ENCODE measurements around the gene IDE.

Gene IDE

GRCh38 chr10:92550924-92551323 lies 23.0 kb downstream of the IDE start:
- no peak overlapping the region for H3K14ac ChIP-seq (ENCODE audit: low read length in 2 of 2)
- no peak overlapping the region for H3K4ac ChIP-seq (ENCODE audit: low read depth in 1 of 2, low read length in 2 of 2)
- H3K79me1 ChIP-seq (replicated peaks; ENCODE audit: low read length, poor library complexity, severe bottlenecking), result peaks cover 24% of the 10 kb centered on the region
- no peak overlapping the region for H3K27ac ChIP-seq (ENCODE audit: low read length, poor library complexity, severe bottlenecking)
- H2BK15ac ChIP-seq (ENCODE audit: low read depth, poor library complexity, severe bottlenecking), result no peak overlapping the region
- no peak overlapping the region for H3K4me2 ChIP-seq (ENCODE audit: low read length, poor library complexity, severe bottlenecking)
- H3K27me3 ChIP-seq (ENCODE audit: control insufficient read depth in 1 of 2, insufficient read depth in 1 of 2, low read length in 2 of 2), result no peaks in the 10 kb centered on the region
- WGBS, result 100% methylated on average over 1 of the region's 2 CpGs
- no peak overlapping the region for H4K91ac ChIP-seq (ENCODE audit: low read length)
- DNase-seq, result no peak
- H4K8ac ChIP-seq (ENCODE audit: low read length), result no peak overlapping the region
- no peak overlapping the region for H3K9ac ChIP-seq (ENCODE audit: low read length)
- H3K4me3 ChIP-seq (ENCODE audit: insufficient read depth in 1 of 2, low read depth in 1 of 2, low read length in 2 of 2), result no peak overlapping the region
- no peak overlapping the region for H2BK5ac ChIP-seq (ENCODE audit: low read depth, low read length, poor library complexity, severe bottlenecking)
- no peak overlapping the region for H2BK12ac ChIP-seq (ENCODE audit: low read length in 2 of 2)
- H2AK5ac ChIP-seq (ENCODE audit: low read length, severe bottlenecking), result no peak overlapping the region
- H2AFZ ChIP-seq (ENCODE audit: low read depth, low read length), result no peak overlapping the region
- no peak overlapping the region for H3K18ac ChIP-seq (ENCODE audit: low read depth in 1 of 2, low read length in 2 of 2)
- H3K4me1 ChIP-seq (ENCODE audit: control insufficient read depth, insufficient read depth, low read depth, low read length), result no peaks in the 10 kb centered on the region
- H2BK120ac ChIP-seq (ENCODE audit: low read depth, low read length), result no peak overlapping the region
- H3K9me3 ChIP-seq (ENCODE audit: control insufficient read depth, low read length), result peaks cover 12% of the 10 kb centered on the region
- peaks cover 12 to 25% of the 10 kb centered on the region in 2 experiments for H3K36me3 ChIP-seq (ENCODE audit: control insufficient read depth in 1 of 2, insufficient read depth in 2 of 2, low read depth in 1 of 2, low read length in 2 of 2)
- H3K23ac ChIP-seq (ENCODE audit: low read length in 2 of 2), result no peak overlapping the region

DNA sequence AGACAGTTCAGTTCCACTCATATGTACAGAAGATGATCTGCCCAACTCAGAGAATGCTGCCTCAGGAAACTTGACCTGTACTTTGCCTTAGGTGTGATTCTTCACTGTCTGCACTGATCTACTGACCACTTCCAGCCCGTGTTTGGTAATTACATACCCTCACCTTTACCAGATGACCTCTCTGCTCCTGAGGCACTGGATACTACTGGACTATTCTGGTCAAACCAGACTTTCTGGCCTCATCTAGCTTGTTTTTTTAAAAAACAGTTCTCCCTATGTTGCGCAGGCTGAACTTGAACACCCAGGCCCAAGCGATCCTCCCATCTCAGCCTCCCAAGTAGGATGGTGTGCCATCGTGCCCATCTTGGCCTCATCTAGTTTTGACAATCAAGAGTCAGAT lies 26.2 kb downstream of the IDE start:
- Histone ChIP-seq H2BK120ac (ENCODE audit: low read depth, low read length) (no peak overlapping the region), H3K4me3 (ENCODE audit: insufficient read depth in 1 of 2, low read depth in 1 of 2, low read length in 2 of 2) (no peak overlapping the region), H3K14ac (ENCODE audit: low read length in 2 of 2) (no peak overlapping the region), H3K4me1 (ENCODE audit: control insufficient read depth, insufficient read depth, low read depth, low read length) (no peaks in the 10 kb centered on the region), H2BK15ac (ENCODE audit: low read depth, poor library complexity, severe bottlenecking) (no peak overlapping the region), H3K18ac (ENCODE audit: low read depth in 1 of 2, low read length in 2 of 2) (no peak overlapping the region), H2AFZ (ENCODE audit: low read depth, low read length) (no peak overlapping the region), H2AK5ac (ENCODE audit: low read length, severe bottlenecking) (no peak overlapping the region), H3K36me3 (ENCODE audit: control insufficient read depth in 1 of 2, insufficient read depth in 2 of 2, low read depth in 1 of 2, low read length in 2 of 2) (peaks cover 6 to 7% of the 10 kb centered on the region in 2 experiments), H3K4ac (ENCODE audit: low read depth in 1 of 2, low read length in 2 of 2) (no peak overlapping the region), H2BK12ac (ENCODE audit: low read length in 2 of 2) (no peak overlapping the region), H3K27ac (ENCODE audit: low read length, poor library complexity, severe bottlenecking) (no peak overlapping the region), H4K91ac (ENCODE audit: low read length) (no peak overlapping the region), H3K79me1 (replicated peaks; ENCODE audit: low read length, poor library complexity, severe bottlenecking) (peaks cover 28% of the 10 kb centered on the region), H3K9me3 (ENCODE audit: control insufficient read depth, low read length) (no peaks in the 10 kb centered on the region), H3K27me3 (ENCODE audit: control insufficient read depth in 1 of 2, insufficient read depth in 1 of 2, low read length in 2 of 2) (no peaks in the 10 kb centered on the region), H3K4me2 (ENCODE audit: low read length, poor library complexity, severe bottlenecking) (no peak overlapping the region), H3K23ac (ENCODE audit: low read length in 2 of 2) (no peak overlapping the region), H2BK5ac (ENCODE audit: low read depth, low read length, poor library complexity, severe bottlenecking) (no peak overlapping the region), H4K8ac (ENCODE audit: low read length) (no peak overlapping the region), H3K9ac (ENCODE audit: low read length) (no peak overlapping the region)
- no peak for DNase-seq
- WGBS, result over 99% methylated on average over 4 of the region's 4 CpGs

DNA sequence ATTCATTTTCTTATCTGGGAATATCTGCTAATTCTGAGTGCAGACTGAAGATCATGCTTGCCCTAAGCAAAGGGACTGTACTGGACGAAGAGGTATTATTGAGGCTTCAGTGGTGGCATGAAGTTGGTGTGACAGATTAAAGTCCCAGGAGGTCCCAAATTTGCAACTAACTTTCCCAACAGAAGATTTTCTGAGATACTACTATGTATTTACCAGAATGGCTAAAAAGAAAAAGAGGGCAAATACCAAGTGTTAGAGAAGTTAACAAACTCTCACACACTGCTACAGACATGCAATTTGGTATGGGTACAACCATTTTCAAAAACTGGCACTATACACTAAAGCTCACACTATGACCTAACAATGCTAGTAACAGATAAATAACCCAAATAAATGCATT lies 28.3 kb downstream of the IDE start:
- Histone ChIP-seq H3K18ac (ENCODE audit: low read depth in 1 of 2, low read length in 2 of 2) (no peak overlapping the region), H2BK5ac (ENCODE audit: low read depth, low read length, poor library complexity, severe bottlenecking) (no peak overlapping the region)
- DNase-seq, result no peak

GRCh38 chr10:92544296-92544695 lies 29.6 kb downstream of the IDE start:
- H3K14ac ChIP-seq (ENCODE audit: low read length in 2 of 2), result no peak overlapping the region
- H3K27ac ChIP-seq (ENCODE audit: low read length, poor library complexity, severe bottlenecking), result no peak overlapping the region
- H2BK12ac ChIP-seq (ENCODE audit: low read length in 2 of 2), result no peak overlapping the region
- no peak overlapping the region for H3K23ac ChIP-seq (ENCODE audit: low read length in 2 of 2)
- H3K79me1 ChIP-seq (replicated peaks; ENCODE audit: low read length, poor library complexity, severe bottlenecking), result peaks cover 37% of the 10 kb centered on the region
- H3K4ac ChIP-seq (ENCODE audit: low read depth in 1 of 2, low read length in 2 of 2), result no peak overlapping the region
- no peaks in the 10 kb centered on the region for H3K9me3 ChIP-seq (ENCODE audit: control insufficient read depth, low read length)
- H3K27me3 ChIP-seq (ENCODE audit: control insufficient read depth in 1 of 2, insufficient read depth in 1 of 2, low read length in 2 of 2), result no peaks in the 10 kb centered on the region
- no peak overlapping the region for H3K18ac ChIP-seq (ENCODE audit: low read depth in 1 of 2, low read length in 2 of 2)
- no peak overlapping the region for H3K9ac ChIP-seq (ENCODE audit: low read length)
- H2BK120ac ChIP-seq (ENCODE audit: low read depth, low read length), result no peak overlapping the region
- WGBS, result 93% methylated on average over 2 of the region's 3 CpGs
- H4K8ac ChIP-seq (ENCODE audit: low read length), result no peak overlapping the region
- no peak overlapping the region for H3K4me2 ChIP-seq (ENCODE audit: low read length, poor library complexity, severe bottlenecking)
- peak; percentile 62 for DNase-seq
- no peak overlapping the region for H2BK15ac ChIP-seq (ENCODE audit: low read depth, poor library complexity, severe bottlenecking)
- no peak overlapping the region for H2BK5ac ChIP-seq (ENCODE audit: low read depth, low read length, poor library complexity, severe bottlenecking)
- no peak overlapping the region for H3K4me3 ChIP-seq (ENCODE audit: insufficient read depth in 1 of 2, low read depth in 1 of 2, low read length in 2 of 2)
- no peak overlapping the region for H4K91ac ChIP-seq (ENCODE audit: low read length)
- H2AK5ac ChIP-seq (ENCODE audit: low read length, severe bottlenecking), result no peak overlapping the region
- H3K36me3 ChIP-seq (ENCODE audit: control insufficient read depth in 1 of 2, insufficient read depth in 2 of 2, low read depth in 1 of 2, low read length in 2 of 2), result peaks cover 0 to 6% of the 10 kb centered on the region in 2 experiments
- no peak overlapping the region for H2AFZ ChIP-seq (ENCODE audit: low read depth, low read length)
- no peaks in the 10 kb centered on the region for H3K4me1 ChIP-seq (ENCODE audit: control insufficient read depth, insufficient read depth, low read depth, low read length)

More for the DNA sequence above, 28.3 kb downstream of the IDE start:
- H2BK120ac ChIP-seq (ENCODE audit: low read depth, low read length), result no peak overlapping the region
- H3K36me3 ChIP-seq (ENCODE audit: control insufficient read depth in 1 of 2, insufficient read depth in 2 of 2, low read depth in 1 of 2, low read length in 2 of 2), result peaks cover 0 to 6% of the 10 kb centered on the region in 2 experiments
- no peak overlapping the region for H4K91ac ChIP-seq (ENCODE audit: low read length)
- no peak overlapping the region for H4K8ac ChIP-seq (ENCODE audit: low read length)
- H3K14ac ChIP-seq (ENCODE audit: low read length in 2 of 2), result no peak overlapping the region
- no peaks in the 10 kb centered on the region for H3K9me3 ChIP-seq (ENCODE audit: control insufficient read depth, low read length)
- no peak overlapping the region for H2BK12ac ChIP-seq (ENCODE audit: low read length in 2 of 2)
- no peak overlapping the region for H2AFZ ChIP-seq (ENCODE audit: low read depth, low read length)
- H3K23ac ChIP-seq (ENCODE audit: low read length in 2 of 2), result no peak overlapping the region
- no peak overlapping the region for H3K4ac ChIP-seq (ENCODE audit: low read depth in 1 of 2, low read length in 2 of 2)
- H2AK5ac ChIP-seq (ENCODE audit: low read length, severe bottlenecking), result no peak overlapping the region
- no peak overlapping the region for H3K9ac ChIP-seq (ENCODE audit: low read length)
- H3K27me3 ChIP-seq (ENCODE audit: control insufficient read depth in 1 of 2, insufficient read depth in 1 of 2, low read length in 2 of 2), result no peaks in the 10 kb centered on the region
- H3K4me3 ChIP-seq (ENCODE audit: insufficient read depth in 1 of 2, low read depth in 1 of 2, low read length in 2 of 2), result no peak overlapping the region
- 100% methylated on average over 1 of the region's 1 CpG for WGBS
- no peak overlapping the region for H3K27ac ChIP-seq (ENCODE audit: low read length, poor library complexity, severe bottlenecking)
- H3K4me1 ChIP-seq (ENCODE audit: control insufficient read depth, insufficient read depth, low read depth, low read length), result no peaks in the 10 kb centered on the region
- H3K79me1 ChIP-seq (replicated peaks; ENCODE audit: low read length, poor library complexity, severe bottlenecking), result peaks cover 32% of the 10 kb centered on the region
- no peak overlapping the region for H2BK15ac ChIP-seq (ENCODE audit: low read depth, poor library complexity, severe bottlenecking)
- H3K4me2 ChIP-seq (ENCODE audit: low read length, poor library complexity, severe bottlenecking), result no peak overlapping the region
